HUES48 (cell line): ENCODE results near the gene NSA2.
A peak's percentile ranks its signal among the peaks of the same experiment; 100 is the strongest.
"Not testable (repeated sequence)": the region's sequence is repeated elsewhere in the genome, so short reads cannot be mapped to it uniquely, and the experiment has no call there.

Source experiments
- H3K27ac ChIP-seq: one replicate; pipeline ENCODE4 v1.7.0; 2013; ENCODE audit warnings: low read depth, low read length, inconsistent platforms
- H3K27me3 ChIP-seq: 2 replicates; pipeline ENCODE4 v1.6.1; 2013; ENCODE audit warnings: mild to moderate bottlenecking, low read length; ENCODE audit not compliant: control insufficient read depth, insufficient read depth
- H3K36me3 ChIP-seq: 2 replicates; pipeline ENCODE4 v1.6.1; 2013; ENCODE audit warnings: low read length; ENCODE audit not compliant: control insufficient read depth, insufficient read depth
- H3K4me1 ChIP-seq: 2 replicates; pipeline ENCODE4 v1.6.1; 2013; ENCODE audit warnings: mild to moderate bottlenecking, low read length; ENCODE audit not compliant: control insufficient read depth, insufficient read depth
- H3K4me3 ChIP-seq: 2 replicates; pipeline ENCODE4 v1.5.1; 2013; ENCODE audit warnings: mild to moderate bottlenecking, low read depth, low read length
- H3K9ac ChIP-seq: 2 replicates; pipeline ENCODE4 v1.6.1; 2013; ENCODE audit warnings: mild to moderate bottlenecking, low read depth, low read length, moderate library complexity
- H3K9me3 ChIP-seq: 2 replicates; pipeline ENCODE4 v1.6.1; 2013; ENCODE audit warnings: low read length; ENCODE audit not compliant: control insufficient read depth, insufficient read depth

Gene NSA2

DNA sequence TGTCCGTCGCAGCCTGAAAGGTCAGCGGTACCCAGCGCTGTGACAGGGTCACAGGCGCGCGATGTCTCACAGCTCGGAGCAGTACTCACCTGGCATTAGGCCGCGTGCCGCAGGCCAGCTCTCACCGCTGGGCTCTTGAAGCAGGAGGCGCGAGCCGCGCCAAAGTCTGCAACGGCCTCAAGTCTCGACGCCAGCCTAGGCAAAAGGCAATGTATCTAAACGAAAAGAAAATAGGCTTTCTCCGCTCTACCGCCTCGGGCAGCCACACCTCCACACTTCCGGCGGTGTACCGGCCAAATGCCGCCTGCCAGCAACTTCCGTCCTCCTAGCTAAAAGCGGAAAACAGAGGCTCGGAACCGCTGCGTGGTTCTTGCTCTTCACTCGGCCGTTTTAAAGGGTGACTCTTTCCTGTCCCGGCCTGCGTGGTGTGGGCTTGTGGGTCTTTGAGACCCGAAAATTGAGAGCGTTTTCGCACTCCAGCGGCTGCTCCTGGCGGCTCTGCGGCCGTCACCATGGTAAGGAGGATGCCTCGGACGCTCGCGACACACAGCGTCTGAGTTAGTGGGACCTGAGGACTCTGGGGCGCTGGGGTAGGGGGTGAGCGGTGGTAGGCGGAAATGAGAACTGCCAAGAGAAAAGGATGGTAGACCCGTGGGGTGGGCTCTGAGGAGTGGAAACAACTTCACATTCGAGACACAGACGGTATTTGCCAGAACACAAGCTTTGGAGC is at the start of gene NSA2, which contains the start of gene GFM2:
TSS of gene NSA2 (plus strand) at position 401 of the 730 bp plus-strand sequence. CDS start at position 513, 112 bp downstream.
TSS of gene GFM2 (minus strand) at position 269 of the 730 bp plus-strand sequence. CDS start 3,375 bp downstream, outside the sequence.
- Histone ChIP-seq H3K36me3 (peaks cover 51% of the 10 kb centered on the region), H3K4me1 (peaks cover 5% of the 10 kb centered on the region; the same call in 1 of the 2 replicates), H3K27ac (peak within 1 kb of the TSS; percentile 84), H3K9me3 (no peaks in the 10 kb centered on the region), H3K9ac (peak within 1 kb of the TSS; percentile 62), H3K4me3 (peak within 1 kb of the TSS; percentile 99), H3K27me3 (no peaks in the 10 kb centered on the region)

DNA sequence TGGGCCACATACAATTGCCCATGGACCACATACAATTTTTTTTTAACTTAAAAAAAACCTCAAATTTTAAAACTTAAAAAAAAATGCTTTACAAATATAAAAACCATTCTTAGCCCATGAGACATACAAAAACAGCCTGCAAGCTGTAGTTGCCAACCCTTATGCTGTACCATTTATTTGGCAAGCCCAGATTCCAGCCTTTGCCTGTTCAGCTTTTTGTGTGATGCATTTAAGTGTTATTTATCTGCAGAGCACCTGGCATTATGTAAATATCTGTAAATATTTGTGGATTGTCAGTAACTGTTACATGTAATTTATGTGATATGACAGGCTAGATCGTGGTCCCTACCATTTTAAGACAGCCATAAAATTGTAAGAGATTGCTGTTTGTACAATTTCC is 49.5 kb upstream of the NSA2 start:
- H3K27ac ChIP-seq = no peak overlapping the region
- no peaks in the 10 kb centered on the region for H3K27me3 ChIP-seq
- H3K36me3 ChIP-seq = peaks cover 36% of the 10 kb centered on the region
- H3K4me1 ChIP-seq = no peaks in the 10 kb centered on the region
- no peak overlapping the region for H3K9ac ChIP-seq
- no peaks in the 10 kb centered on the region for H3K9me3 ChIP-seq
- H3K4me3 ChIP-seq = no peak overlapping the region

DNA sequence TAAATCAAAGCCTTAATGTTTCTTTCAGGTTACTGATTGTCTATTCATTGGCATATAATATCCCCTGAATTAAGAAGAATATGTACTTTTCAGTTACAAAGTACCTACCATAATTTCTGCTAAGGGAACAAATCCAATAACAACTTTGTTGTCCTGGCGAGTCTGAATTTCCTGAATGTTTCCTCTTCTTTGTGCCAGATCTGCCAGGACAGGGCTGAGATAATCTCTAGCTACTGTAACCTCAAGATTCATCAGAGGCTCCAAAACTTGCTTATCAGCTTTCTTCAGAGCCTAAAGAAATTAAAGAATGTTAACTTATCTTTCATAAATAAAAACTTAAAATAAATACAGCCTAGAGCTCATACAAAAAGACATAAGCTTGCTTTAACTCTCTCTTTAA is 44.8 kb upstream of the NSA2 start:
- Histone ChIP-seq H3K36me3 (peaks cover 73% of the 10 kb centered on the region), H3K9me3 (no peaks in the 10 kb centered on the region), H3K9ac (no peak overlapping the region), H3K4me1 (no peaks in the 10 kb centered on the region), H3K27me3 (no peaks in the 10 kb centered on the region), H3K27ac (no peak overlapping the region), H3K4me3 (no peak overlapping the region)

DNA sequence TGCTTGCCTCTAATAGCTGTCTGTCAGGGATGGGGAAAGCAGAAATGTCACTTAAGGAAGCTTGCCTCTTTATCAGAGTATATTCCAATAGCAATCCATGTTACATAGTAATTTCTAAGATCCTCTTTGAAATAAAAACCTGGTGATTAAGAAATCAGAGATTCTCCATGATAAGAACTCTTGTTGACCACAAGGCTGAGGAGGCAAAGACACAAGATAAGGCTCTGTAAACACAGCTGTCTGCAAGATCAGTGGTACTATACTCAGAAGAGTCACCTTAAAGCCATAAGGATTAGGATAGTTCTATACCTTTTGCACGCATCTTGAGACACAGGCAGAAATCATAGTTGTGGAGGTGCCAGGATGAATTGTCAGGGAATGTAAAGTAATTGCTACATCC is 41.7 kb upstream of the NSA2 start:
- Histone ChIP-seq H3K4me3 (no peak overlapping the region), H3K9me3 (no peaks in the 10 kb centered on the region), H3K27me3 (no peaks in the 10 kb centered on the region), H3K9ac (no peak overlapping the region), H3K27ac (no peak overlapping the region), H3K4me1 (no peaks in the 10 kb centered on the region), H3K36me3 (peaks cover 70% of the 10 kb centered on the region)

DNA sequence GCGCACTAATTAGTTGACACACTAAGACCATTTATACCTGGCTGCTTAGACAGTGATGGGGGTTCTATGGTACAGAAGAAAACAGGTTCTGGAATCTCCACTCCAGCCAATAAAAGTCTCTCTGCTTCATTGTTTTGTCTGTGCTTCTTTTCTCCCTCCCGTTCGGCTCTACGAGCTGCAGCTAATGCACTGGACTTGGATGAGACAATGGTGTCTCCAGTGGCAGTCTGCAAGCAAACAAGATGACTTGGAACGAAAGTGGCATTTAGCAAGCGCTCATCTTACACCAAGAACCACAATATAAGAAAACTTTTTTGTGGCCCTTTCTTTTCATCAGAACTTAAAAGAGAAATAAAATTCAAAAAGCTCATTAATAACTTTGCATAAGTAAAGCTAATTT is 30.3 kb upstream of the NSA2 start:
- Histone ChIP-seq H3K36me3 (peaks cover 96% of the 10 kb centered on the region), H3K4me1 (no peaks in the 10 kb centered on the region), H3K9ac (no peak overlapping the region), H3K4me3 (no peak overlapping the region), H3K9me3 (no peaks in the 10 kb centered on the region), H3K27ac (no peak overlapping the region), H3K27me3 (no peaks in the 10 kb centered on the region)

DNA sequence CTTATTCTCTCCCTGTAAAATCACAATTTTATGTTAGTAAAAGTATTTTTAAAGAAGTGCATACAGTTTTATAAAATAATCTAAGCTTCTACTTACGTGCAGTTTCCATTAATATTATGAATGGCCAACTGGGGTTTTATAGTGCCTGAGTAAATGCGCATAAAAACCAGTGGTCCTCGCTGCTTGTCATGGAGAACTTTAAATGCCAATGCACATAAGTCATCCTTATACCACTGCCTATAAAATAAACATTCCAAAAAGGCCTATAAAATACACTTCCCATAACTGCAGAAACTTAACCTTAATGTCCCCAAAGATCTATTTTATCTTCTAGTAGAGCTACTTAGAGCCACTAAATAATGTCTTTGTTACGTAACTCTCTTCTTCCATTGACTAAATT is 28.6 kb upstream of the NSA2 start:
- H3K9ac ChIP-seq = no peak overlapping the region
- H3K9me3 ChIP-seq = no peaks in the 10 kb centered on the region
- H3K4me3 ChIP-seq = no peak overlapping the region
- peaks cover 88% of the 10 kb centered on the region for H3K36me3 ChIP-seq
- H3K27me3 ChIP-seq = no peaks in the 10 kb centered on the region
- H3K27ac ChIP-seq = no peak overlapping the region
- no peaks in the 10 kb centered on the region for H3K4me1 ChIP-seq

DNA sequence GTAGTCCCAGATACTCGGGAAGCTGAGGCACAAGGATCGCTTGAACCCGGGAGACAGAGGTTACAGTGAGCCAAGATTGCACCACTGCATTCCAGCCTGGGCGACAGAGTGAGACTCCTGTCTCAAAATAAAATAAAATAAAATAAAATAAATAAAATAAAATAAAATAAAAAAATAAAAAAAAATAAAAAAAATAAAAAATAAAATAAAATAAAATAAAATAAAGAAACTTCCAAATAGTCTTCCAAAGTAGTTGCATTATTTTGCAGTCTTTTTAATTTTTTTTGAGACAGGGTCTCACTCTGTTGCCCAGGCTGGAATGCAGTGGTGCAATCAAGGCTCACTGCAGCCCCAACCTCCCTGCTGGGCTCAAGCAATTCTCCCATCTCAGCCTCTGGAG is 18.3 kb upstream of the NSA2 start:
- H3K4me3 ChIP-seq, H3K9me3 ChIP-seq, H3K4me1 ChIP-seq, H3K27me3 ChIP-seq, H3K27ac ChIP-seq, H3K9ac ChIP-seq: not testable (repeated sequence)
- H3K36me3 ChIP-seq = peaks cover 69% of the 10 kb centered on the region

DNA sequence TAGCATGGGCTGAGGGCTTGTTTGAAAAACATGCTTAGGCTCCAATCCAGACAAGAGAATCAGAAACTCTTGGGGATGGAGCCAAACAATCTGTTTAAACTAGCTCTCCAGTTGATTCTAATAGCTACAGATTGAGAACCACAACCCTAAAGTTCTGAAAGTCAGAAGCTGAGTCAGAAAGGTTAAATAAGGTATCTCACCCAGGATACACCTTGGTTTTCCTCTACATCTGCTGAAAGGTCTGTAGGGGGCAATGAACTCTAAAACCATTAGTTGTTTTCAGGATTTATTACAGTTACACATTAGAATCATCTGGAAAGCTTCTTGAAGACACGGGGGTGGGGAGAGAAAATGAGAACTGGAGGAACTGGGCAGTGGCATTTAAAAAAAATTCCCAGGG is 5.8 kb upstream of the NSA2 start:
- no peaks in the 10 kb centered on the region for H3K9me3 ChIP-seq
- no peak overlapping the region for H3K9ac ChIP-seq
- H3K27ac ChIP-seq = no peak overlapping the region
- no peaks in the 10 kb centered on the region for H3K27me3 ChIP-seq
- no peak overlapping the region for H3K4me3 ChIP-seq
- peaks cover 74% of the 10 kb centered on the region for H3K36me3 ChIP-seq
- no peaks in the 10 kb centered on the region for H3K4me1 ChIP-seq

DNA sequence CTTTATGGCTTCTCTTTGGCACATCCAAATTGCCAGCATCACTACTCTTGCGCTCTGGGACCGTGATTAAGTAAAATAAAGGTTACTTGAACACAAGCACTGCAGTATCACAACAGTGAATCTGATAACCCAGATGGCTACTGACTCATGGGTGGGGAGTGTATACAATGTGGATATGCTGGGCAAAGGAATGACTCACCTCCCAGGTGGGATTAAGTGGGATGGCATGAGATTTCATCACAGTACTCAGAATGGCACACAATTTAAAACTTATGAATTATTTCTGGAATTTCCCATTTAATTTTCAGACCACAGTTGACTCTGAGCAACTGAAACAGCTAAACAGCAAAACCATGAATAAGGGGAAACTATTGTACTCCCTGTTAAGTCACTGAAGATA is 4.5 kb upstream of the NSA2 start:
- H3K27me3 ChIP-seq = no peaks in the 10 kb centered on the region
- no peaks in the 10 kb centered on the region for H3K9me3 ChIP-seq
- H3K4me3 ChIP-seq = no peak overlapping the region
- H3K36me3 ChIP-seq = peaks cover 62% of the 10 kb centered on the region
- H3K27ac ChIP-seq = no peak overlapping the region
- H3K9ac ChIP-seq = no peak overlapping the region
- no peaks in the 10 kb centered on the region for H3K4me1 ChIP-seq

DNA sequence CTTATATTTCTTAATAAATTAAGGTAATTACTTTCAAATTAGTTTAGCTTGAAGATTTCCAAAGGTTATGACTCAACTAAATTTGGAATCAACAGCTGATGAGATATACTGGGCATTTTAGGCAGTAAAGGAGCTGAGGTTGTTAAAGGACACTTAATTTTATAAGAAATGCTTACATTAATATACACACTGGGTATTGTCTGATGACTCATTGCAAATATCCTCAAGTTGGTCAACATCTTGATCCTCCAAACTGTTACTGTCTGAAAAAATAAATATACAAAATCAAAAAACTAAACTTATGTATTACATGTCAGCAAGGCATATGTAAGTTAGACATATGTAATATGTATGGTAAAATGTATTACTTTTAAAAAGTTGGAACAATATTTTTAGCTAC is 3.5 kb upstream of the NSA2 start:
- Histone ChIP-seq H3K4me3 (no peak overlapping the region), H3K27ac (no peak overlapping the region), H3K4me1 (peaks cover 5% of the 10 kb centered on the region; the same call in 1 of the 2 replicates)

DNA sequence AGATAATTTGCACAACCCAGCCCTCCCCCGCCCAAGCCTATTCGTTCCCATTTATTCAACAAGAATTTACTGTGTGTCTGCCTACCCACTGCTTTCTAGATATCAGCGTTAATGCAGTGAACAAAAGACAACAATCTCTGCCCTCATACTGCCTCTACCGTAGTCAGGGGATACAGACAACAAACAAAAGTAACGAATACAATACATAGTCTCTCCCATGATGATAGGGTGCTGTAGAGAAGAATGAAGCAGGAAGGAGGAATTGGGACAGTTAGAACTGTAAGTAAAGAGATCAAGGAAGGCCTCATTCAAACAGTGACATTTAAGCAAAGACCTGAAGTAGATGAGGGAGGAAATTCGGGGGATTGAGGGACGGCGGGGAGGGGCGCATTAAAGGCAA is 1.8 kb upstream of the NSA2 start:
- Histone ChIP-seq H3K27me3 (no peaks in the 10 kb centered on the region), H3K9ac (no peak overlapping the region), H3K36me3 (peaks cover 53% of the 10 kb centered on the region), H3K4me3 (0 out of 2 replicates have a peak overlapping the region, but pooled peaks have one; percentile 99), H3K4me1 (peaks cover 5% of the 10 kb centered on the region; the same call in 1 of the 2 replicates), H3K27ac (no peak overlapping the region), H3K9me3 (no peaks in the 10 kb centered on the region)

More for the DNA sequence above, 3.5 kb upstream of the NSA2 start:
- H3K9me3 ChIP-seq = no peaks in the 10 kb centered on the region
- peaks cover 53% of the 10 kb centered on the region for H3K36me3 ChIP-seq
- no peak overlapping the region for H3K9ac ChIP-seq
- no peaks in the 10 kb centered on the region for H3K27me3 ChIP-seq
